ENCODE results near the gene NOC4L. TPM values are rescaled to one million over a fixed set of nuclear protein-coding genes. Genes with fewer than 3 reads are reported as not detected.
A peak's percentile ranks its signal among the peaks of the same experiment; 100 is the strongest.

Gene NOC4L
- total RNA-seq, 6 experiments from 2014 or later, result 7.4 to 9.7 (median 8.3) TPM

- TF ChIP-seq POLR2A (IDR thresholded peaks at IDR 0.05), result no peak
- TF ChIP-seq, protein P1, sequence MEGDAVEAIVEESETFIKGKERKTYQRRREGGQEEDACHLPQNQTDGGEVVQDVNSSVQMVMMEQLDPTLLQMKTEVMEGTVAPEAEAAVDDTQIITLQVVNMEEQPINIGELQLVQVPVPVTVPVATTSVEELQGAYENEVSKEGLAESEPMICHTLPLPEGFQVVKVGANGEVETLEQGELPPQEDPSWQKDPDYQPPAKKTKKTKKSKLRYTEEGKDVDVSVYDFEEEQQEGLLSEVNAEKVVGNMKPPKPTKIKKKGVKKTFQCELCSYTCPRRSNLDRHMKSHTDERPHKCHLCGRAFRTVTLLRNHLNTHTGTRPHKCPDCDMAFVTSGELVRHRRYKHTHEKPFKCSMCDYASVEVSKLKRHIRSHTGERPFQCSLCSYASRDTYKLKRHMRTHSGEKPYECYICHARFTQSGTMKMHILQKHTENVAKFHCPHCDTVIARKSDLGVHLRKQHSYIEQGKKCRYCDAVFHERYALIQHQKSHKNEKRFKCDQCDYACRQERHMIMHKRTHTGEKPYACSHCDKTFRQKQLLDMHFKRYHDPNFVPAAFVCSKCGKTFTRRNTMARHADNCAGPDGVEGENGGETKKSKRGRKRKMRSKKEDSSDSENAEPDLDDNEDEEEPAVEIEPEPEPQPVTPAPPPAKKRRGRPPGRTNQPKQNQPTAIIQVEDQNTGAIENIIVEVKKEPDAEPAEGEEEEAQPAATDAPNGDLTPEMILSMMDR (IDR thresholded peaks at IDR 0.05), result no peak
- peaks cover 0 to 4% (median 0%) of the 10 kb centered on the region in 4 donors for H3K4me1 ChIP-seq
- WGBS (ENCODE audit: insufficient coverage, low coverage, low lambda C conversion rate, missing lambda C conversion rate), result 82% methylated on average over 8 of the region's 16 CpGs
- no peaks in the 10 kb centered on the region for H3K36me3 ChIP-seq
- DNase-seq, result peak in 2 of 3 donors; percentile 13 to 49
- H3K27me3 ChIP-seq, result no peaks in the 10 kb centered on the region
- intact Hi-C loops (cut with DNase I), result no loop called here
- no peak for ATAC-seq
- H3K4me3 ChIP-seq, result no peak overlapping the region
- no peak overlapping the region for H3K27ac ChIP-seq
- H3K9me3 ChIP-seq, result no peaks in the 10 kb centered on the region
Measured at GRCh38 chr12:132160016-132160415, 15.8 kb downstream of the NOC4L start.

GRCh38 chr12:132160601-132161035 lies 16.4 kb downstream of the NOC4L start:
- peak in 2 of 3 donors; percentile 14 to 53 for DNase-seq
- 86% methylated on average over 5 of the region's 15 CpGs for WGBS (ENCODE audit: insufficient coverage, low coverage, low lambda C conversion rate, missing lambda C conversion rate)
- TF ChIP-seq POLR2A (IDR thresholded peaks at IDR 0.05), result no peak
- TF ChIP-seq, protein P1 (IDR thresholded peaks at IDR 0.05), result no peak

DNA sequence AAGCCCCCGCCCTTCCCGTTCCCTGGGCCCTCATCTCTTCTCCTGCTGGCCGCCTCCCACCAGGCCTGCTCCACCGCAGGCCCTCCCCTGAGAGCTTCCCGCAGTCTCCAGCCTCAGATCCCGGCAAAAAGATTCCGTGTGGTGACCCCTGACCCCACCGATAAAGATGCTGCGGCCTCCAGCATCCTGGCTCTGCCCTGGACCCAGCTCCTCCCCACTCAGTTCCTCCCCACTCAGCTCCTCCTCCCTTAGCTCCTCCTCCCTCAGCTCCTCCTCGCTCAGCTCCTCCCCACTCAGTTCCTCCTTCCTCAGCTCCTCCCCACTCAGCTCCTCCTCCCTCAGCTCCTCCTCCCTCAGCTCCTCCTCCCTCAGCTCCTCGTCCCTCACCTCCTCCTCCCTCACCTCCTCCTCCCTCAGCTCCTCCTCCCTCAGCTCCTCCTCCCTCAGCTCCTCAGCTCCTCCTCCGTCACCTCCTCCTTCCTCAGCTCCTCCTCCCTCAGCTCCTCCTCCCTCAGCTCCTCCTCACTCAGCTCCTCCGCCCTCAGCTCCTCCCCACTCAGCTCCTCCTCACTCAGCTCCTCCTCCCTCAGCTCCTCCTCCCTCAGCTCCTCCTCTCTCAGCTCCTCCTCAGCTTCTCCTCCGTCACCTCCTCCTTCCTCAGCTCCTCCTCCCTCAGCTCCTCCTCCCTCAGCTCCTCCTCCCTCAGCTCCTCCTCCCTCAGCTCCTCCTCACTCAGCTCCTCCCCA lies 17.0 kb downstream of the NOC4L start:
- ATAC-seq (no peak), DNase-seq (peak in 1 of 3 donors; percentile 45)
- H3K4me1 ChIP-seq, result peaks cover 0 to 4% (median 0%) of the 10 kb centered on the region in 4 donors
- no peaks in the 10 kb centered on the region for H3K36me3 ChIP-seq
- 66% methylated on average over 6 of the region's 14 CpGs for WGBS (ENCODE audit: insufficient coverage, low coverage, low lambda C conversion rate, missing lambda C conversion rate)
- no peak overlapping the region for H3K4me3 ChIP-seq
- no peak for TF ChIP-seq POLR2A (IDR thresholded peaks at IDR 0.05)
- TF ChIP-seq, protein P1 (IDR thresholded peaks at IDR 0.05), result no peak
- intact Hi-C loops (cut with DNase I), result no loop called here
- H3K9me3 ChIP-seq, result no peaks in the 10 kb centered on the region
- H3K27me3 ChIP-seq, result no peaks in the 10 kb centered on the region
- no peak overlapping the region for H3K27ac ChIP-seq

More at GRCh38 chr12:132160601-132161035, 16.4 kb downstream of the NOC4L start:
- intact Hi-C loops (cut with DNase I), result no loop called here
- H3K27me3 ChIP-seq, result no peaks in the 10 kb centered on the region
- H3K4me3 ChIP-seq, result no peak overlapping the region
- no peak for ATAC-seq
- no peak overlapping the region for H3K27ac ChIP-seq
- H3K4me1 ChIP-seq, result peaks cover 0 to 4% (median 0%) of the 10 kb centered on the region in 4 donors
- no peaks in the 10 kb centered on the region for H3K9me3 ChIP-seq
- H3K36me3 ChIP-seq, result no peaks in the 10 kb centered on the region

DNA sequence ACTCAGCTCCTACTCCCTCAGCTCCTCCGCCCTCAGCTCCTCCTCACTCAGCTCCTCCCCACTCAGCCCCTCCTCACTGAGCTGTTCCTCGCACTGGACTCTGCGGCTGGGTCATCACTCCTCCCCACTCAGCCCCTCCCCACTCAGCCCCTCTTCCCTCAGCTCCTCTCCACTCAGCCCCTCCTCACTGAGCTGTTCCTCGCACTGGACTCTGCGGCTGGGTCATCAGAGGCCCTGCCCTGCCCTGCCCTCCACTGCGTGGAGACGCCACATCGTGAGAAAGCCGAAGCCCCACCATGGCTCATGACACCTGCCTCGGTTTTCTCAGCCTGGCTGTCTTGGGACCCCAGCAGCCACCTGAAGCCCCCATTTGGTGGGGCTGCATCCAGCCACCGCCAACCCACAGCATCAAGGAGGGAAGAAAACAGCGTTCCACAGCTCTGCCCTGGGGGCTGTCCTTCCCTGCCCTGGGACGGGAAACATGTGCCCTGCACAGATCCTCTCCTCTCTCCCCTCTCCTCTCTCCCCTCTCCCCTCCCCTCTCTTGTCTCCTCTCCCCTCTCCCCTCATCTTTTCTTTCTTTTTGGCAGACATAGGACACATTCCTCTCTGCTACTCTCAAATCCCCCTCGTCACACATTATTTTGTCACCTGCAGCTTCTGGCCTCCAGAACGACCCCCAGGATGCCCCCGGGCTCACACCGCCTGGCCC lies 17.7 kb downstream of the NOC4L start:
- H3K27me3 ChIP-seq, result no peaks in the 10 kb centered on the region
- peaks cover 0 to 4% (median 0%) of the 10 kb centered on the region in 4 donors for H3K4me1 ChIP-seq
- 30% methylated on average over 10 of the region's 17 CpGs for WGBS (ENCODE audit: insufficient coverage, low coverage, low lambda C conversion rate, missing lambda C conversion rate)
- TF ChIP-seq, protein P1 (IDR thresholded peaks at IDR 0.05), result no peak
- TF ChIP-seq POLR2A (IDR thresholded peaks at IDR 0.05), result no peak
- DNase-seq (peak in 1 of 3 donors; percentile 42), ATAC-seq (no peak)
- peak overlapping the region in 1 of 3 donors; percentile 25 for H3K27ac ChIP-seq
- no peak overlapping the region for H3K4me3 ChIP-seq
- intact Hi-C loops (cut with DNase I), result no loop called here
- no peaks in the 10 kb centered on the region for H3K9me3 ChIP-seq
- no peaks in the 10 kb centered on the region for H3K36me3 ChIP-seq

All from right lobe of liver (tissue), 6 donors.